Fibroblast of upper back skin (primary cell): Measurements from ENCODE around the gene TRPM4.

ENCODE experiments used
- DNase-seq: peaks from one replicate; pipeline ENCODE4 v3.0.0-alpha.2; 2013

The TRPM4 gene

GRCh38 chr19:49243726-49244125, 86.1 kb downstream of the TRPM4 start:
- DNase-seq, result no peak

GRCh38 chr19:49244256-49244655, 86.7 kb downstream of the TRPM4 start:
- DNase-seq, result no peak

- no peak for DNase-seq
Observed at GRCh38 chr19:49247676-49248075, 90.1 kb downstream of the TRPM4 start.

GRCh38 chr19:49249933-49250332, 92.3 kb downstream of the TRPM4 start:
- DNase-seq, result no peak

- DNase-seq, result no peak
Observed at GRCh38 chr19:49255674-49256073, 98.1 kb downstream of the TRPM4 start.

- no peak for DNase-seq
Observed at GRCh38 chr19:49256691-49257090, 99.1 kb downstream of the TRPM4 start.
